Measurements from ENCODE around the gene ANTKMT. TPM values are rescaled to one million over a fixed set of nuclear protein-coding genes. Genes with fewer than 3 reads are reported as not detected.

Gene ANTKMT
- total RNA-seq, 1 experiment from 2014 or later: 49.6 TPM

DNA sequence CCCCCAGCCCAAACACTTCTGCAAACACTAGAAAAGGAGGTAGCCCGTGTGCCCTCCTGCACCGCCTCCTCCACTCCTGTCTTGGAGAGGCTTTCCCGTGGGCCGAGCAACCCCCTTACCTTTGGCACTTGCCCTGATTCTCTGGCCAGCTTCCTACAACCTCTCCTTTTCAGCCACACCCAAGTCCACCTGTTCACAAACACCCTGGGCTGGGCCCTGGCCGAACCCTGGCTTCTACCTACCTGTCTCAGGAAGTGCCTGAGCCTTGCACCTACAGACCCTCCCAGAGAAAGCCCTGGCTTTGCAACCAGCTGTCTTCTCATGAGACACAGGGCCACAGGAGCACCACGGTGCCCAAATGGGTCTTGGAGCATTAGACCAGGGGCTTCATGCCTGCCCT is 2.0 kb upstream of the ANTKMT start:
- Mint-ChIP-seq H3K27me3 (ENCODE audit: unreplicated experiment) (no peaks in the 10 kb centered on the region), H3K36me3 (ENCODE audit: insufficient read depth, unreplicated experiment) (peaks cover 82% of the 10 kb centered on the region), H3K4me1 (ENCODE audit: low read depth, unreplicated experiment) (peaks cover 27% of the 10 kb centered on the region), H3K9me3 (ENCODE audit: low read depth, unreplicated experiment) (no peaks in the 10 kb centered on the region), H3K4me3 (ENCODE audit: low read depth, unreplicated experiment) (peak overlapping the region; percentile 84), H3K27ac (ENCODE audit: unreplicated experiment) (peak overlapping the region; percentile 77)
- DNase-seq: no peak
- TF ChIP-seq, protein P1, sequence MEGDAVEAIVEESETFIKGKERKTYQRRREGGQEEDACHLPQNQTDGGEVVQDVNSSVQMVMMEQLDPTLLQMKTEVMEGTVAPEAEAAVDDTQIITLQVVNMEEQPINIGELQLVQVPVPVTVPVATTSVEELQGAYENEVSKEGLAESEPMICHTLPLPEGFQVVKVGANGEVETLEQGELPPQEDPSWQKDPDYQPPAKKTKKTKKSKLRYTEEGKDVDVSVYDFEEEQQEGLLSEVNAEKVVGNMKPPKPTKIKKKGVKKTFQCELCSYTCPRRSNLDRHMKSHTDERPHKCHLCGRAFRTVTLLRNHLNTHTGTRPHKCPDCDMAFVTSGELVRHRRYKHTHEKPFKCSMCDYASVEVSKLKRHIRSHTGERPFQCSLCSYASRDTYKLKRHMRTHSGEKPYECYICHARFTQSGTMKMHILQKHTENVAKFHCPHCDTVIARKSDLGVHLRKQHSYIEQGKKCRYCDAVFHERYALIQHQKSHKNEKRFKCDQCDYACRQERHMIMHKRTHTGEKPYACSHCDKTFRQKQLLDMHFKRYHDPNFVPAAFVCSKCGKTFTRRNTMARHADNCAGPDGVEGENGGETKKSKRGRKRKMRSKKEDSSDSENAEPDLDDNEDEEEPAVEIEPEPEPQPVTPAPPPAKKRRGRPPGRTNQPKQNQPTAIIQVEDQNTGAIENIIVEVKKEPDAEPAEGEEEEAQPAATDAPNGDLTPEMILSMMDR (IDR thresholded peaks at IDR 0.05; ENCODE audit: unreplicated experiment): no peak
- intact Hi-C loops (cut with micrococcal nuclease; ENCODE audit: unreplicated experiment): no loop called here
- BruUV-seq (replicated peaks): no TSS peak
- CTCF ChIA-PET: interaction anchor here (1.2 kb wide), 1 partner anchor 42 kb away, joined by 4 read pairs; the partner anchor contains the start of gene MSLN

DNA sequence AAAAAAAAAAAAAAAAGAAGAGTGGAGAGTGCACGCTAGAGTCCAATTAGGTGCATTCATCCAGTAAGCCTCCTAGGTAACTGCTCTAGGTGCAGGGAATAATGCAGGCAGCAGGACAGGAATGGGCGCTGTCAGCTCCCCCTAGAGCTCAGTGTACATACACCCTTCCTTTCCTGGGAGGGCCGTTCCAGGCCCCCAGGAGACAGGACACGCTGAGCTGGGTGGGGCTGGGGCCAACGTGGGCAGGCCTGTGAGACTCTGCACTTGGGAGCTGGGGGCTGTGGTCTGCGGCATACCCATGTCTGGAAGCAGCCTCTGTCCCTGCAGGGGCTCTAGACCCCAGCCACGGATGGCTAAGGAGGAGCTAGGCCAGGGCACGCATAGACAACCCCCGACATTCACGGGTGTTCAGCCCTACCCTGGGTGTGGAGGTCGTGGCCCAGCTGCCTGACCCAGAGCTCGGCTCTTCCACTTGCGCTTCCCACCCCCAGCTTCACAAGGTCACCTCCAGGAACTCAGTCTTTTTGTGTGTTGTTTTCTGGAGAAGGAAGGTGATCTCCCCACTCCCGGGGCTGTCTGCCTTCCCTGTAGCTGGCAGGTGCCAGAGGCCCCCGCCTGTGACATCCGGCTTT is 1.0 kb upstream of the ANTKMT start:
- DNase-seq: peak; percentile 62
- BruUV-seq (replicated peaks): TSS peak; percentile 74
- intact Hi-C loops (cut with micrococcal nuclease; ENCODE audit: unreplicated experiment): no loop called here

DNA sequence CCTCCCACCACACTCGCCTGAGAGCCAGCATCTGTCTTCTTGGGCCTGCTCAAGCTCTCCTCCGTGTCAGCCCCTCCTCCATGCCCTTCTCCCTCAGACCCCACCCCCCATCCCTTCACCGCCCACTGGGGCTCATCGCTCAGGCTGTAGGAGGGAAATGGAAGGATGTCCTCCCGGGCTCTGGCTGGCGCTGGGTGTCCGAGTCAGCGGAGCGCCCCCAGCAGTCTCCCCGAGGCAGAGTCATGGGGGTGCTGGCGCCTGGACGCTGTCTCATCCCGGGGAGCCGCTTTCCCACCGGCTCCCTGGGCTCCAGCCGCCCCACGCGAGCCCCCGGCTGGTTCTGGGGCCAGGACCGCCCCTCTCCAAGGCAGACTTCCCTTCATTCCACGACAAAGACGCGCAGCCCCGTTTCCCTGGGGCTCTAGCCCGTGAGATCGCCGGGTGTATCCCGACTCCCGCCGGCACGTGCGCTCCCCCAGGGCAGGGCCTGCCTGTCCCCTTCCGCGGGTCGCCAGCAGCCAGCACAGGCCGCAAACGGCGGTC is 428 bp upstream of the ANTKMT start:
- DNase-seq: peak; percentile 50
- Mint-ChIP-seq H3K4me1 (ENCODE audit: low read depth, unreplicated experiment) (peaks cover 27% of the 10 kb centered on the region), H3K27ac (ENCODE audit: unreplicated experiment) (peak overlapping the region; percentile 77), H3K4me3 (ENCODE audit: low read depth, unreplicated experiment) (peak overlapping the region; percentile 84), H3K27me3 (ENCODE audit: unreplicated experiment) (no peaks in the 10 kb centered on the region), H3K36me3 (ENCODE audit: insufficient read depth, unreplicated experiment) (peaks cover 78% of the 10 kb centered on the region), H3K9me3 (ENCODE audit: low read depth, unreplicated experiment) (no peaks in the 10 kb centered on the region)
- BruUV-seq (replicated peaks): no TSS peak
- CTCF ChIA-PET: interaction anchor here (0.7 to 1.3 kb wide), 8 partner anchors 8 to 316 kb away, joined by 3 to 6 read pairs (median 4); partner anchors contain the start of genes CHTF18, MSLN and RPUSD1
- TF ChIP-seq, protein P1 (IDR thresholded peaks at IDR 0.05; ENCODE audit: unreplicated experiment): no peak
- intact Hi-C loops (cut with micrococcal nuclease; ENCODE audit: unreplicated experiment): no loop called here

More for the DNA sequence above, 1.0 kb upstream of the ANTKMT start:
- TF ChIP-seq, protein P1 (IDR thresholded peaks at IDR 0.05; ENCODE audit: unreplicated experiment): peak; percentile 45
- CTCF ChIA-PET: interaction anchor here (0.6 to 1.2 kb wide), 9 partner anchors 20 to 317 kb away, joined by 3 to 5 read pairs (median 4); partner anchors contain the start of genes CHTF18, CIAO3, MSLN and RPUSD1
- Mint-ChIP-seq H3K4me3 (ENCODE audit: low read depth, unreplicated experiment) (peak overlapping the region; percentile 84), H3K36me3 (ENCODE audit: insufficient read depth, unreplicated experiment) (peaks cover 77% of the 10 kb centered on the region), H3K4me1 (ENCODE audit: low read depth, unreplicated experiment) (peaks cover 27% of the 10 kb centered on the region), H3K9me3 (ENCODE audit: low read depth, unreplicated experiment) (no peaks in the 10 kb centered on the region), H3K27ac (ENCODE audit: unreplicated experiment) (peak overlapping the region; percentile 77), H3K27me3 (ENCODE audit: unreplicated experiment) (no peaks in the 10 kb centered on the region)

DNA sequence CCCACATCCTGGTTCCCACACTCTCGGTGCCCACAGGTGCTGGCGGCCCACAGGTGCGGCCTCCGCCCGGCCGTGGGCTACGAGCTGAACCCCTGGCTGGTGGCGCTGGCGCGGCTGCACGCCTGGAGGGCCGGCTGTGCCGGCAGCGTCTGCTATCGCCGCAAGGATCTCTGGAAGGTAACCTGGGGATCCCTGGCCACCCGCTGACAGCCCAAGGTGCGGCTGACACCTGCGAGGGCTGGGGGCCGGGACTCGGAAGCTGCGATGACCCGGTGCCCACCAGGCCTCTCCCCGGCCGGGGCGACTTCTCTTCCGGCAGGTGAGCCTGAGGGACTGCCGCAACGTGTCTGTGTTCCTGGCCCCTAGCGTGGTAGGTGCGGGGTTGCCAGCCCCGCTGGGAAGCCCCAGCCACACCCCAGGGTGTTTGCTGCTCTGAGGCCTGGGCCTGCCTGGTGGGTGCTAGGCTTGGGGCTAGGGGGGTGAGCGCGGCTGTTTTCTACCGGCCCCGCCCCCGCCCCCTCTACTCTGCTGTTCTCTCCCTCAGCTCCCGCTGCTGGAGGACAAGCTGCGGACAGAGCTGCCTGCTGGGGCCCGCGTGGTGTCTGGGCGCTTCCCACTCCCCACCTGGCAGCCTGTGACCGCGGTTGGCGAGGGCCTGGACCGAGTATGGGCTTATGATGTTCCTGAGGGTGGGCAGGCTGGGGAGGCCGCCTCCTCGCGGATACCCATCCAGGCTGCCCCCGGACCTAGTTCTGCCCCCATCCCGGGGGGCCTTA is 1.0 kb downstream of the ANTKMT start:
- no peaks in the 10 kb centered on the region for H3K9me3 Mint-ChIP-seq (ENCODE audit: low read depth, unreplicated experiment)
- TSS peak; percentile 10 for BruUV-seq (replicated peaks)
- TF ChIP-seq, protein P1 (IDR thresholded peaks at IDR 0.05; ENCODE audit: unreplicated experiment): no peak
- CTCF ChIA-PET: interaction anchor here (0.6 to 1.3 kb wide), 4 partner anchors 10 to 74 kb away, joined by 3 to 6 read pairs (median 4); no protein-coding TSS in a partner anchor
- intact Hi-C loops (cut with micrococcal nuclease; ENCODE audit: unreplicated experiment): no loop called here
- H3K27ac Mint-ChIP-seq (ENCODE audit: unreplicated experiment): peak overlapping the region; percentile 67
- H3K4me3 Mint-ChIP-seq (ENCODE audit: low read depth, unreplicated experiment): peak overlapping the region; percentile 84
- H3K36me3 Mint-ChIP-seq (ENCODE audit: insufficient read depth, unreplicated experiment): peaks cover 78% of the 10 kb centered on the region
- peaks cover 19% of the 10 kb centered on the region for H3K4me1 Mint-ChIP-seq (ENCODE audit: low read depth, unreplicated experiment)
- no peaks in the 10 kb centered on the region for H3K27me3 Mint-ChIP-seq (ENCODE audit: unreplicated experiment)
- no peak for DNase-seq

All from Calu3 (cell line).